Left lung (tissue), 10 donors: ENCODE results near the gene CEP85. TPM values are rescaled to one million over a fixed set of nuclear protein-coding genes. Genes with fewer than 3 reads are reported as not detected.

ENCODE experiments used
- ATAC-seq: fragments of 200-7000 bp; cut with Tn5 transposase; one replicate; pipeline ENCODE4 v1.9.1; 2020; ENCODE audit warnings: moderate library complexity
- DNase-seq, 4 donors: peaks; one replicate each; pipeline ENCODE4 v3.0.0-alpha.2; 2013 to 2020
- H3K27ac ChIP-seq, 2 donors: fragments of 200-600 bp; sonication (generic) in 1 of 2; one replicate each; pipeline versions ENCODE4 v1.5.0 to v1.8.0; 2020 to 2021
- H3K27me3 ChIP-seq, 2 donors: fragments of 200-600 bp; sonication (generic) in 1 of 2; one replicate each; pipeline versions ENCODE4 v1.5.0 to v1.8.0; 2020 to 2021
- H3K36me3 ChIP-seq, 2 donors: fragments of 200-600 bp; sonication (generic) in 1 of 2; one replicate each; pipeline versions ENCODE4 v1.5.0 to v1.8.0; 2020 to 2021
- H3K4me1 ChIP-seq, 2 donors: fragments of 200-600 bp; one replicate each; pipeline ENCODE4 v1.8.0; 2021
- H3K4me3 ChIP-seq, 2 donors: fragments of 200-600 bp; sonication (generic) in 1 of 2; one replicate each; pipeline versions ENCODE4 v1.5.0 to v1.8.0; 2020 to 2021; ENCODE audit warnings: mild to moderate bottlenecking in 1 of 2
- H3K9me3 ChIP-seq, 2 donors: fragments of 200-600 bp; sonication (generic) in 1 of 2; one replicate each; pipeline versions ENCODE4 v1.5.0 to v1.8.0; 2020 to 2021
- CTCF ChIP-seq, 2 donors: fragments of 200-600 bp; sonication (generic) in 1 of 2; IDR thresholded peaks; one replicate each; pipeline versions ENCODE4 v1.5.0 to v1.8.0; 2021; ENCODE audit warnings: antibody characterized with exemption in 2 of 2
- intact Hi-C, 2 donors: fragments of 100-400 bp; cut with DNase I; formaldehyde crosslinking; loops; one replicate each; pipeline versions ENCODE4 v1.11.2 to v1.14.2; 2022
- polyA plus RNA-seq, 6 donors: library from polyadenylated mRNA; unstranded; fragments of 120-200 nt; gene quantifications; one replicate each; pipeline ENCODE4 v1.2.1, GENCODE V29; 2013; ENCODE audit not compliant: insufficient read length in 6 of 6
- total RNA-seq, 2 donors: library from RNA; stranded (reverse); fragmentation: NEBNext Ultra II Directional; extraction: Animal tissue kit (Norgen Biotek cat#: 25700); gene quantifications; one replicate each; pipeline ENCODE4 v1.2.1, GENCODE V29; 2021
- donor health status: DM: no; HTN: yes; CAD: no.
- donor health status: DM: no; HTN: no; CAD: no.

The CEP85 gene
- total and polyA plus RNA-seq, 8 donors: 12.1 to 24.8 (median 20.9) TPM

DNA sequence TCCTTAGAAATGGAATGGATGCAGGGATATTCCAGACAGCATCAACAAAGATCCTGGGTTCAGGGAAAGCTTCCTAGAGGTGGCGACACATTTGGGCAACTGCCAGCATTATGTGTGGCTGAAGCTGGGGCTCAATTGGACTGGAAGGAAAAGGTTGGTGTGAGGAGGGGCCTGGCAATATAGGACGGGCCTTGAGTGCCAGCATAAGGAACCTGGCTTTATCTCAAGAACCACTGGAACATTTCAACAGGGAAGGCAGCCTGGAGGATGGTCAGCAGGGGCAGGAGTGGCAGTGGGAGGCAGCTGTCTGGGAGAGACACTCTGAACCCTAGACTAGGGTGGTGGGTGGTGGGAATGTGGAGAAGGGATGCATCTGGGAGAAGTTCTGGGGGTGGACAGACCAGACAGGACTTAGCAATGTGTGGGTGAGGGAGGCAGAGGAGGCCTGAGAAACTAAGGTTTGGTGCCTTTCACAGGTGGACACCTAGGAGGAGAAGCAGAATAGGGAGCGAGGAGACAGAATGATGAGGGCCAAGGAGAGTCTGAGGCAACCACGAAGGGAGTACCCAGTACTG lies 49.4 kb downstream of the CEP85 start:
- H3K36me3 ChIP-seq: peaks cover 0 to 36% of the 10 kb centered on the region in 2 donors
- intact Hi-C loops: loop anchor here in 1 of 2 donors (5.0 kb wide), 1 partner anchor 39 kb away; no protein-coding TSS in a partner anchor
- H3K4me1 ChIP-seq: peaks cover 26 to 91% of the 10 kb centered on the region in 2 donors
- no peak for TF ChIP-seq CTCF (IDR thresholded peaks at IDR 0.05)
- no peaks in the 10 kb centered on the region for H3K27me3 ChIP-seq
- H3K9me3 ChIP-seq: no peaks in the 10 kb centered on the region
- no peak for ATAC-seq
- peak overlapping the region in 1 of 2 donors; percentile 98 for H3K27ac ChIP-seq
- no peak for DNase-seq
- no peak overlapping the region for H3K4me3 ChIP-seq

DNA sequence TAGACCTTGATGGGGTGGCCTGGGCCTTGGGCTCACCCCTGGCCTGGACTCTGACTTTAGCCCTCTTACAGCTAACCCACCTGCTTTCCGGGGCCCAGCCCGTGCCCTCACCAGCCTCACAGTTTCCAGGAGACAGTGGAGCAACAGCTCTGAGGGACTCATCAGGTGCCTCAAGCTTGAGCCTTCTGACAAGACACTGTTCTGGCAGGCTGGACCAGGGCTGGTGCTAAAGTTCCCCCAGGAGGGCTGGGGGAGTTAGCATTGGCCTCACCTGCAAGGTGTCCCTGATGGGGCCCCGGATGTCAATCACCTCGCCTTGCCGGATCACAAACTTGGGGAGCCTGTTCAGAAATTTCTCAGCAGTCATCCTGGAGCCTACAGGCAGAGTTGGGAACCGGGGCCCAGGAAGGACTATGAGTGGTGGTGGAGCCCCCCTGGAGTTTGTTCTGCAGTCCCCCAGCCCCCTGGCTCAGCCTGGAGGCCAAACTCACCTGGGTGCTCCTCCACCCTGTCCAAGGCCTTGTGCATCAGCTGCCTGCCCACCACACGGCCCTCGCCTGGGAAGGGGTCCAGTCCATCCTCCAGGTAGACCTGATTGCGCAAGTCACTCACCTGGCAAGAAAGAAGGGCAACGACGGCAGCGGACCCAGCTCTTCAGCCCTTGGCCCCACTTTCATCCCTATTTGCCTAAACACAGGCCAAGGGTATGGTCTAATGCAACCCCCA lies 50.0 kb downstream of the CEP85 start:
- no peaks in the 10 kb centered on the region for H3K9me3 ChIP-seq
- H3K4me1 ChIP-seq: peaks cover 19 to 91% of the 10 kb centered on the region in 2 donors
- H3K36me3 ChIP-seq: peaks cover 0 to 36% of the 10 kb centered on the region in 2 donors
- H3K27ac ChIP-seq: peak overlapping the region in 1 of 2 donors; percentile 98
- ATAC-seq: no peak
- no peak overlapping the region for H3K4me3 ChIP-seq
- intact Hi-C loops: loop anchor here in 1 of 2 donors (5.0 kb wide), 1 partner anchor 38 kb away; no protein-coding TSS in a partner anchor
- DNase-seq: no peak
- H3K27me3 ChIP-seq: no peaks in the 10 kb centered on the region
- TF ChIP-seq CTCF (IDR thresholded peaks at IDR 0.05): no peak

- intact Hi-C loops: loop anchor here in 1 of 2 donors (5.0 kb wide), 1 partner anchor 38 kb away; no protein-coding TSS in a partner anchor
These were observed 50.8 kb downstream of the CEP85 start for GRCh38 chr1:26284597-26285347.

GRCh38 chr1:26285366-26286063 lies 51.5 kb downstream of the CEP85 start:
- TF ChIP-seq CTCF (IDR thresholded peaks at IDR 0.05): peak; percentile 9 to 11
- DNase-seq: no peak
- Histone ChIP-seq H3K4me1 (peaks cover 14 to 100% of the 10 kb centered on the region in 2 donors), H3K36me3 (peaks cover 0 to 36% of the 10 kb centered on the region in 2 donors), H3K27ac (peak overlapping the region in 1 of 2 donors; percentile 98), H3K9me3 (no peaks in the 10 kb centered on the region), H3K27me3 (no peaks in the 10 kb centered on the region), H3K4me3 (no peak overlapping the region)
- no peak for ATAC-seq
- intact Hi-C loops: no loop called here

More at GRCh38 chr1:26284597-26285347, 50.8 kb downstream of the CEP85 start:
- H3K27ac ChIP-seq: peak overlapping the region in 1 of 2 donors; percentile 98
- DNase-seq (peak in 2 of 4 donors; percentile 85 to 91), ATAC-seq (peak; percentile 34)
- peak; percentile 54 to 67 for TF ChIP-seq CTCF (IDR thresholded peaks at IDR 0.05)
- peaks cover 0 to 36% of the 10 kb centered on the region in 2 donors for H3K36me3 ChIP-seq
- peaks cover 14 to 93% of the 10 kb centered on the region in 2 donors for H3K4me1 ChIP-seq
- H3K9me3 ChIP-seq: no peaks in the 10 kb centered on the region
- H3K4me3 ChIP-seq: no peak overlapping the region
- no peaks in the 10 kb centered on the region for H3K27me3 ChIP-seq
